Measurements from ENCODE around the gene BCAP31. TPM values are rescaled to one million over a fixed set of nuclear protein-coding genes. Genes with fewer than 3 reads are reported as not detected.
"Not testable (repeated sequence)": the region's sequence is repeated elsewhere in the genome, so short reads cannot be mapped to it uniquely, and the experiment has no call there.

BCAP31 gene
- total RNA-seq, 2 experiments from 2014 or later = 97.6 to 102 TPM

DNA sequence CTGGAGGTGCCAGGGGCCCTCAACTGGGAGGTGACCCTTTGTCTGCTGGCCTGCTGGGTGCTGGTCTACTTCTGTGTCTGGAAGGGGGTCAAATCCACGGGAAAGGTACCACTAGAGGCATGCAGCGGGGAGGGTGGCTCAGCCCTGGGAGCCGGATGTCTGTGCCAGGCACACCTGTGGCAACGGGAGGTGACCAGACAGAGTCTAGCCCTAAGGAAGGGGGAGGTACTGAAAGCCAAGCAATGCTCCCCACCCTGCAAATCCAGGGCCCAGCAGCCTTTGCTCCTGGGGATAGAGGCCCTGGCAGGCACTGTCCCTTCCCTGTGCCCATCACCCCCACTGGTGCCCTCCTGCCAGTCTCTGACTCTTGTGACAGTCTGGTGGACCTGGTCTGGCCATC is 32.2 kb downstream of the BCAP31 start:
- CTCF ChIA-PET = no interaction called here

DNA sequence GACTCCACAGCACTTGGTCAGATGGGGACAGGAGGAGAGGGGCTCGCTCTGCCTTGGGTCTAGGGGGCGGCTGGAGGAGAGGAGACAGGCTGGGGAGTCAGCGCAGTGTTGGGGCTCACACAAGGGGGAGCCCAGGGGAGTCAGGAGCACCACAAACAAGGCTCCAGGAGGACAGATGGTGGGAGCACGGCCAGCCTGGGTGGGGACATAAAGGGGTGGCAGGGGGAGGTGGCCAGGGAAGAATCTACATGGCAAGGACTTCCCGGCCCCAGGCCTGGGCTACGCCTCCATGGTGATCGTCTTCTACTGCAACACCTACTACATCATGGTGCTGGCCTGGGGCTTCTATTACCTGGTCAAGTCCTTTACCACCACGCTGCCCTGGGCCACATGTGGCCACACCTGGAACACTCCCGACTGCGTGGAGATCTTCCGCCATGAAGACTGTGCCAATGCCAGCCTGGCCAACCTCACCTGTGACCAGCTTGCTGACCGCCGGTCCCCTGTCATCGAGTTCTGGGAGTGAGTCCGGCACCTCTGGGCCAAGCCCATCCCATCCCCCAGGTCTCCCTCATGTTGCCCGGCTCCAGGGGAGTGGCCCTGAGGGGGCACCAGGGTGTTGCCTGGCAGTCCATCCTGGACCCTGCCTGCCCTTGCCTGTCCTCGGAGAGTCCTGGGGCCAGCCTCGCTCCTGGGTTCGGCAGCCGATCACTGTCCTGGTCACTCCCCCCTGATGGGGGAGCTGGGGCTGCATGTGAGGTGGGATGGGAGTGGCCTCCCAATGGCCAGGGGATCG is 33.0 kb downstream of the BCAP31 start:
- H3K36me3 Mint-ChIP-seq (ENCODE audit: low read depth); CTCF ChIA-PET; ATAC-seq; intact Hi-C loops (cut with micrococcal nuclease); DNase-seq; H3K4me1 Mint-ChIP-seq (ENCODE audit: low read depth); H3K27me3 Mint-ChIP-seq; H3K4me3 Mint-ChIP-seq; H3K9me3 Mint-ChIP-seq; H3K27ac Mint-ChIP-seq; POLR2A ChIA-PET: not testable (repeated sequence)

More for the DNA sequence above, 32.2 kb downstream of the BCAP31 start:
- H3K9me3 Mint-ChIP-seq = no peaks in the 10 kb centered on the region
- H3K27me3 Mint-ChIP-seq = peaks cover 3% of the 10 kb centered on the region
- intact Hi-C loops (cut with micrococcal nuclease) = no loop called here
- DNase-seq = no peak
- no peak for ATAC-seq
- no peak overlapping the region for H3K4me3 Mint-ChIP-seq
- H3K27ac Mint-ChIP-seq = no peak overlapping the region
- peaks cover 3% of the 10 kb centered on the region for H3K36me3 Mint-ChIP-seq (ENCODE audit: low read depth)
- no peaks in the 10 kb centered on the region for H3K4me1 Mint-ChIP-seq (ENCODE audit: low read depth)
- POLR2A ChIA-PET = no interaction called here
- TF ChIP-seq, protein P1, sequence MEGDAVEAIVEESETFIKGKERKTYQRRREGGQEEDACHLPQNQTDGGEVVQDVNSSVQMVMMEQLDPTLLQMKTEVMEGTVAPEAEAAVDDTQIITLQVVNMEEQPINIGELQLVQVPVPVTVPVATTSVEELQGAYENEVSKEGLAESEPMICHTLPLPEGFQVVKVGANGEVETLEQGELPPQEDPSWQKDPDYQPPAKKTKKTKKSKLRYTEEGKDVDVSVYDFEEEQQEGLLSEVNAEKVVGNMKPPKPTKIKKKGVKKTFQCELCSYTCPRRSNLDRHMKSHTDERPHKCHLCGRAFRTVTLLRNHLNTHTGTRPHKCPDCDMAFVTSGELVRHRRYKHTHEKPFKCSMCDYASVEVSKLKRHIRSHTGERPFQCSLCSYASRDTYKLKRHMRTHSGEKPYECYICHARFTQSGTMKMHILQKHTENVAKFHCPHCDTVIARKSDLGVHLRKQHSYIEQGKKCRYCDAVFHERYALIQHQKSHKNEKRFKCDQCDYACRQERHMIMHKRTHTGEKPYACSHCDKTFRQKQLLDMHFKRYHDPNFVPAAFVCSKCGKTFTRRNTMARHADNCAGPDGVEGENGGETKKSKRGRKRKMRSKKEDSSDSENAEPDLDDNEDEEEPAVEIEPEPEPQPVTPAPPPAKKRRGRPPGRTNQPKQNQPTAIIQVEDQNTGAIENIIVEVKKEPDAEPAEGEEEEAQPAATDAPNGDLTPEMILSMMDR (IDR thresholded peaks at IDR 0.05) = no peak

GRCh38 chrX:153690466-153690865 is 33.7 kb downstream of the BCAP31 start:
- Mint-ChIP-seq H3K4me1 (ENCODE audit: low read depth) (no peaks in the 10 kb centered on the region), H3K9me3 (no peaks in the 10 kb centered on the region), H3K27ac (no peak overlapping the region), H3K36me3 (ENCODE audit: low read depth) (no peaks in the 10 kb centered on the region), H3K27me3 (peaks cover 6% of the 10 kb centered on the region), H3K4me3 (no peak overlapping the region)
- no peak for DNase-seq
- intact Hi-C loops (cut with micrococcal nuclease) = no loop called here
- CTCF ChIA-PET = no interaction called here
- POLR2A ChIA-PET = no interaction called here
- TF ChIP-seq, protein P1 (IDR thresholded peaks at IDR 0.05) = no peak
- no peak for ATAC-seq

GRCh38 chrX:153689654-153690465 is 34.3 kb downstream of the BCAP31 start:
- POLR2A ChIA-PET = no interaction called here
- CTCF ChIA-PET = no interaction called here
- Mint-ChIP-seq H3K9me3 (no peaks in the 10 kb centered on the region), H3K4me1 (ENCODE audit: low read depth) (no peaks in the 10 kb centered on the region), H3K27me3 (peaks cover 6% of the 10 kb centered on the region), H3K4me3 (no peak overlapping the region), H3K27ac (no peak overlapping the region), H3K36me3 (ENCODE audit: low read depth) (no peaks in the 10 kb centered on the region)
- intact Hi-C loops (cut with micrococcal nuclease) = no loop called here
- TF ChIP-seq, protein P1 (IDR thresholded peaks at IDR 0.05) = no peak
- DNase-seq = no peak
- ATAC-seq = no peak

- no peak overlapping the region for H3K4me3 Mint-ChIP-seq
These were observed 35.1 kb downstream of the BCAP31 start for GRCh38 chrX:153688911-153689590.

More at GRCh38 chrX:153688911-153689590, 35.1 kb downstream of the BCAP31 start:
- DNase-seq (no peak), ATAC-seq (no peak)
- ChIA-PET POLR2A (no interaction called here), CTCF (no interaction called here)
- H3K27ac Mint-ChIP-seq = no peak overlapping the region
- no peaks in the 10 kb centered on the region for H3K36me3 Mint-ChIP-seq (ENCODE audit: low read depth)
- TF ChIP-seq, protein P1 (IDR thresholded peaks at IDR 0.05) = no peak
- no peaks in the 10 kb centered on the region for H3K9me3 Mint-ChIP-seq
- intact Hi-C loops (cut with micrococcal nuclease) = no loop called here
- H3K27me3 Mint-ChIP-seq = peaks cover 6% of the 10 kb centered on the region
- no peaks in the 10 kb centered on the region for H3K4me1 Mint-ChIP-seq (ENCODE audit: low read depth)
